Erythroblast (primary cell): Measurements from ENCODE around the gene VWA2.

Experiments
- DNase-seq, 2 experiments: peaks; one replicate each; lab custom pipeline; 2025; lab: John Stamatoyannopoulos, UW
- GATA1 ChIP-seq: IDR thresholded peaks from 2 replicates; pipeline ENCODE4 v1.6.1; 2011; ENCODE audit warnings: low read depth, mild to moderate bottlenecking, control low read depth, low read length, moderate library complexity
- POLR2A ChIP-seq: IDR thresholded peaks from 2 replicates; pipeline ENCODE4 v1.6.1; 2011; ENCODE audit warnings: mild to moderate bottlenecking, low read length

Gene VWA2

GRCh38 chr10:114315566-114316420 lies 76.7 kb downstream of the VWA2 start:
- TF ChIP-seq POLR2A, result no peak
- no peak for TF ChIP-seq GATA1
- no peak for DNase-seq

- TF ChIP-seq GATA1, result no peak
- no peak for TF ChIP-seq POLR2A
- no peak for DNase-seq
Measured at GRCh38 chr10:114316744-114317143, 77.7 kb downstream of the VWA2 start.

- DNase-seq, result no peak
- TF ChIP-seq GATA1 (no peak), POLR2A (no peak)
Measured at GRCh38 chr10:114319406-114320248, 80.6 kb downstream of the VWA2 start.

- DNase-seq, result no peak
- no peak for TF ChIP-seq GATA1
- no peak for TF ChIP-seq POLR2A
Measured at GRCh38 chr10:114320249-114321116, 81.4 kb downstream of the VWA2 start.

GRCh38 chr10:114322344-114322743 lies 83.3 kb downstream of the VWA2 start:
- no peak for TF ChIP-seq GATA1
- no peak for TF ChIP-seq POLR2A
- no peak for DNase-seq

- TF ChIP-seq GATA1, result no peak
- no peak for TF ChIP-seq POLR2A
- no peak for DNase-seq
Measured at GRCh38 chr10:114323023-114323422, 84.0 kb downstream of the VWA2 start.

- DNase-seq, result no peak
- TF ChIP-seq GATA1 (no peak), POLR2A (no peak)
Measured at GRCh38 chr10:114326795-114327194, 87.7 kb downstream of the VWA2 start.

GRCh38 chr10:114327537-114328440 lies 88.7 kb downstream of the VWA2 start:
- DNase-seq, result no peak
- TF ChIP-seq GATA1, result no peak
- no peak for TF ChIP-seq POLR2A

GRCh38 chr10:114328441-114328812 lies 89.4 kb downstream of the VWA2 start:
- TF ChIP-seq GATA1 (no peak), POLR2A (no peak)
- no peak for DNase-seq

- DNase-seq, result no peak
- no peak for TF ChIP-seq GATA1
- TF ChIP-seq POLR2A, result no peak
Measured at GRCh38 chr10:114328874-114329273, 89.8 kb downstream of the VWA2 start.

GRCh38 chr10:114329634-114330365 lies 90.7 kb downstream of the VWA2 start:
- TF ChIP-seq POLR2A (no peak), GATA1 (no peak)

More at GRCh38 chr10:114329634-114330365, 90.7 kb downstream of the VWA2 start:
- DNase-seq, result no peak
